Activated naive CD8-positive, alpha-beta T cell (primary cell): ENCODE results near the gene SPAG17.

Experiments
- H3K27ac Mint-ChIP-seq: one replicate; pipeline ENCODE4 v1.8.0; 2021; ENCODE audit warnings: mixed read lengths
- H3K27me3 Mint-ChIP-seq: one replicate; pipeline ENCODE4 v1.8.0; 2021; ENCODE audit warnings: mixed read lengths
- H3K36me3 Mint-ChIP-seq: one replicate; pipeline ENCODE4 v1.8.0; 2021; ENCODE audit warnings: mixed read lengths
- H3K4me1 Mint-ChIP-seq: one replicate; pipeline ENCODE4 v1.8.0; 2021; ENCODE audit warnings: low read depth, mixed read lengths
- H3K4me3 Mint-ChIP-seq: one replicate; pipeline ENCODE4 v1.8.0; 2021; ENCODE audit warnings: mild to moderate bottlenecking, mixed read lengths
- H3K9me3 Mint-ChIP-seq: one replicate; pipeline ENCODE4 v1.8.0; 2021; ENCODE audit warnings: low read depth, mixed read lengths

Gene SPAG17

DNA sequence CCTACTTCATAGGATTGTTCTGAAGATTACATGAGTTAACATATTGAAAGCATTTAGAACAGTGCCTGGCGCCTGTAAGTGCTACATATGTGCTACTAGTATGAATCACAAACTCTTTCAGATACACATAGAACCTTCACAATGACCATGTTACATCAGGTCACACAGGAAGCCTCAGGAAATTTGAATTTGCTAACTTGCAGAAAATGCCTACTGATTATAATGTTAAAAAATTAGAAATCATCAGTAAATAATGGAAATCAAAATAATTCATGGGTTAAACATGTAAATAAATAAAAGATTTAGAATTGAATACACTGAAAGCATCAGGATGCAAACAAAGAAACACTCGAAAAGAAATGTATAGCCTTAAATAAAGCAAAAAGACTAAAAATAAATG, 94.9 kb downstream of the SPAG17 start:
- Mint-ChIP-seq H3K27me3 (peaks cover 2% of the 10 kb centered on the region), H3K27ac (no peak overlapping the region), H3K4me3 (no peak overlapping the region), H3K9me3 (no peaks in the 10 kb centered on the region), H3K4me1 (no peaks in the 10 kb centered on the region), H3K36me3 (no peaks in the 10 kb centered on the region)

DNA sequence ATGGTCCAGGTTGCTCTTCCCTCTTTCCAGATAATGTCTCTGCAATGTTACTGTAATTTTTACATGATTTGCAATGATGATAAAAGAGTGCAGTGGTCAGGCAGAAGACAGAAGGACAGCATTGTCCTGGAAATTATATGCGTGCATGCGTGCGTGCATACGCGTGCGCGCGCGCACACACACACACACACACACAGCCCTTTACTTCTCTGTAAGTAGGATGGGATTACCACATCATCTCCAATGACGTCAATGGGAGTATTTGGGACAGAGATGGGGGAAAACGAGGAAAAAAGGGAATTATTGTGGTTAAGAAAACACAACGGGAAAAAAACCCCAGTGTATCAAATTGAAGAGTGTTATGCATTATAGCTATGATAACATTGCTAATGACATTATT, 99.7 kb downstream of the SPAG17 start:
- Mint-ChIP-seq H3K27ac (no peak overlapping the region), H3K4me1 (no peaks in the 10 kb centered on the region), H3K27me3 (peaks cover 5% of the 10 kb centered on the region), H3K9me3 (no peaks in the 10 kb centered on the region), H3K36me3 (no peaks in the 10 kb centered on the region), H3K4me3 (no peak overlapping the region)

DNA sequence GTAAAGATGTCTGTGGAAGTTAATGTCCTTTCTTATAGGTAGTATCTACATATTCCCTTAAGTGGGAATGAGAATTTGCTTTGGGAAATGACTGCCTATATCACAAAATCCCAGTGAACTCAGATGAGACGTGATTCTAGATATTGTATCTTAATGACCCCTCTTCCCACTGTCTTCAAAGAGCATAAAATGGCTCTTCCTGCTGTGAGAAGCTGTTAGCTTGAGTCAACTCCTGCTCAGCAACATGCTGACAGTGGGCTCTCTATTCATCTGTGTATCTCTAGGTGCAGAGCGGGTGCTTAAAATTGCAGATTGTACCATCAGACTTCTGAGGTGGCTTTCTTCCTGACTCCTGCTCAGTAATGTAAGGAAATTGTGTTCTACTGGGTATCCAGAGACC, 100.6 kb downstream of the SPAG17 start:
- no peak overlapping the region for H3K27ac Mint-ChIP-seq
- H3K27me3 Mint-ChIP-seq = peaks cover 5% of the 10 kb centered on the region
- no peak overlapping the region for H3K4me3 Mint-ChIP-seq
- H3K36me3 Mint-ChIP-seq = no peaks in the 10 kb centered on the region
- H3K9me3 Mint-ChIP-seq = no peaks in the 10 kb centered on the region
- H3K4me1 Mint-ChIP-seq = no peaks in the 10 kb centered on the region

DNA sequence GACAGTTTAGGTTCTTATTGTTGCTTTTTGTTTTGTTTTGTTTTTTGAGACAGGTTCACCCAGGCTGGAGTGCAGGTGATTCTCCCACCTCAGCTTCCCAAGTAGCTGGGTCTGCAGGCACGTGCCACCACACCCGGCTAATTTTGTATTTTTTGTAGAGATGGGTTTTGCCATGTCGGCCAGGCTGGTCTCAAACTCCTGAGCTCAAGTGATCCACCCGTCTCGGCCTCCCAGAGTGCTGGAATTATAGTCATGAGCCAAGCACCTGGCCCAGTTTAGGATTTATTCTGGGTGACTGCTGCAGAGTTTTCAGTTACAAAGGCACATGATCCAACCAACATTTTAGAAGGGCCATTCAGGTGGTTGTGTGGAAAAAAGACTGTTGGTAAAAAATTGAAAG, 102.0 kb downstream of the SPAG17 start:
- no peaks in the 10 kb centered on the region for H3K4me1 Mint-ChIP-seq
- no peaks in the 10 kb centered on the region for H3K9me3 Mint-ChIP-seq
- H3K27me3 Mint-ChIP-seq = peaks cover 3% of the 10 kb centered on the region
- H3K4me3 Mint-ChIP-seq = no peak overlapping the region
- no peak overlapping the region for H3K27ac Mint-ChIP-seq
- H3K36me3 Mint-ChIP-seq = no peaks in the 10 kb centered on the region

DNA sequence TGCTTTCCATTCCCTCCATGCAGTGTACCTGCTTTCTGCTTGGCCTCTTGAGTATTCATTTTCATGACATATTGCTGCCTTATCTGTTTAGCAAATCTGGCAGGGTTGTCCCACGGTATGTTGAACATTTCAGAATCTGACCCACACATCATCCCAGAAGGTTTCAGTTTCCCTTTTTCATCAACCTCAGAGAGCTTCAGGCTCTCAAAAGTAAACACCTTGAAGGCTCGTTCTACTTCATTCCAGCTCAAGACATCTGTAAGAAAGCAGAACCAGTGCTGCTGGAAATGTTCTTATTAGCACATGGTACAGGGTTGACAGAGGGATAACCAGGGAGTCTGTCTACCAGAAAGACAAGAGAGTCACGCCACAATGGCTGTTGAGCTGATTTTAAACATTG, 103.6 kb downstream of the SPAG17 start:
- H3K36me3 Mint-ChIP-seq = no peaks in the 10 kb centered on the region
- peaks cover 7% of the 10 kb centered on the region for H3K27me3 Mint-ChIP-seq
- no peak overlapping the region for H3K4me3 Mint-ChIP-seq
- H3K4me1 Mint-ChIP-seq = no peaks in the 10 kb centered on the region
- no peaks in the 10 kb centered on the region for H3K9me3 Mint-ChIP-seq
- H3K27ac Mint-ChIP-seq = no peak overlapping the region

DNA sequence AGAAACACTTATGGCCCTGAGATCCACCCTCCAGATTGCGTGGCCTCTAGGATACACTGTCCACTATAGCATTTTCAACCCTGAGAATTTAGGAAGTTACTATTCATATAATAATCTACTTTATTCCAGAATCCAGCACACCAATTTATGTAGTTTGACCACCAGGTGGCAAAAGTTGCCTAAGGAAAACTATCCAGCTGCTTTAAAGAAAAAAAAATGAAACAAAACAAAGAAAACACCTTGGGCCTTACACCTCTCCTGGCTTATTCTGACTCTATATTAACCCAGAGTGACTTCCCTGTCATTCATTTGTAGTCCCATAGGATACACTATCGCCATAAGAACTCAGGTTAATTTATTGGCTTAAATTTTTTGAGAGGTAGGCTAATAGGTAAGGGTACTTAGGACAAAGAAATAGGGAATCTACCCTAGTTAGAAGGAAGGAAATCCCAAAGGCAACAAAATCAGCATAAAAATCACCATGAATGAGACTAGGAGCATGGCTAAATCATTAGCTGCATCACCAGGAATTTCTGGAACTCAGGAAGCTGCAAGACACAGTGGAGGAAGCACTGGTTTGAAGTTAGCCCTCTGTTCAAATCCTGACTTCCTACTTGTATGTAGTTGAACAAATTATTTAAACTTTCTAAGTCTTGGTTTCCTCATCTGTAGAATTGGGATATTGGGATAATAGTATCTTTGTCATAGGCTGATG, 107.5 kb downstream of the SPAG17 start:
- Mint-ChIP-seq H3K4me3 (no peak overlapping the region), H3K9me3 (no peaks in the 10 kb centered on the region), H3K27me3 (peaks cover 6% of the 10 kb centered on the region), H3K27ac (no peak overlapping the region), H3K36me3 (no peaks in the 10 kb centered on the region), H3K4me1 (no peaks in the 10 kb centered on the region)

DNA sequence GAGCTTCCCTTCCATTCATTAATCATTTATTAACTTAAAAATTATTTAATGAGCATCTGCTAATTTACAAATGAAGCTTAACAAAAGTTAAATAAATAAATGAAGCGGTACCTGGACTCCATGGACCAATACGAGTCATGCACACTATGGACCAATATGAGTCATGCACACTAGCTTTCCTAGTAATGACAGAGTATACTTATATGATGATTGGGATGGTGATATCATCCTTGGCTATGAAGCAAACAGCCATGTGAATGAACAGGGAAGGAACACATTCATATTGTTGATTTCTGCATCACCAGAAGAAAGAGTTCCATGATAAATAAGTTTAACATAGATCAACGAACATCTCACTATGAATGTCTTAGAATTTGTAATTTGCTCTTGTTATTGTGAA, 109.9 kb downstream of the SPAG17 start:
- Mint-ChIP-seq H3K27ac (no peak overlapping the region), H3K4me3 (no peak overlapping the region), H3K27me3 (peaks cover 5% of the 10 kb centered on the region), H3K4me1 (no peaks in the 10 kb centered on the region), H3K36me3 (no peaks in the 10 kb centered on the region), H3K9me3 (no peaks in the 10 kb centered on the region)

DNA sequence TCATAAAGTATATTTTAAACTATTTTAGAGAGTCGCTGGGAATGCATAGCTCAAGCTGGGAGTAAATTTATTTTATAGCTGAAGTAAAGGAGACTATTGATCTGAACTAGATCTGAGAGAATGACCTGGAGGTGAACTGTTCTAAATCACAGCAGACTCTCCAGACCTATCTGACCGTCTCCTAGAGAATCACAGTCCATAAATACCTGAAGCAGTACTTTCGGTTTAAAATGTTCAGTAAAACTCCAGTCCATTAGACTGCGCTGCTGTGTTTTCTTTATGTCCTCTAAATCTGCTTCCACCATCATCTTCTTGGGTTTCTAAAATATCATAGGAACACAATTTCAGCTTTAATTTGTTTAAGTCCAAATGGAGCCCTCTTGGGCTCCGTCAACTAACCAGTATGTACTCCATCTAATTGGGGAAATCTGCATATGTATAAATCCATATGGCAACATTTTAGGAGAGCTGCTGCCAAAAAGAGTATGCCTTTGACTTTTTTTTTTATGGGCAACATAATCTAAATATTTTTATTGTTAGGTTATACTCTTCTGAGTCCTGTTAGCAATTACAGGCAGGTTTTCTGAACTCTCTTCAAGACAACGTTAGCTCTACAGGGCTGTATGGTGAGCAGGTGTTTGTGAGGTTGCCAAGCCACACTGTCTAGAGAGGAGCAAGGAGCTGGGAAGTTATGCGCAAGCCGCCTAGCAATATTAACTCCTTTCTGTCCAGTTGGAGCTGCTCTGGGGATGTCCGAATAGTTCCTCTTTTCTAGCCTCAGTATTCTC, 111.2 kb downstream of the SPAG17 start:
- H3K9me3 Mint-ChIP-seq = no peaks in the 10 kb centered on the region
- H3K27me3 Mint-ChIP-seq = peaks cover 5% of the 10 kb centered on the region
- H3K4me1 Mint-ChIP-seq = no peaks in the 10 kb centered on the region
- H3K36me3 Mint-ChIP-seq = no peaks in the 10 kb centered on the region
- no peak overlapping the region for H3K4me3 Mint-ChIP-seq
- H3K27ac Mint-ChIP-seq = no peak overlapping the region

DNA sequence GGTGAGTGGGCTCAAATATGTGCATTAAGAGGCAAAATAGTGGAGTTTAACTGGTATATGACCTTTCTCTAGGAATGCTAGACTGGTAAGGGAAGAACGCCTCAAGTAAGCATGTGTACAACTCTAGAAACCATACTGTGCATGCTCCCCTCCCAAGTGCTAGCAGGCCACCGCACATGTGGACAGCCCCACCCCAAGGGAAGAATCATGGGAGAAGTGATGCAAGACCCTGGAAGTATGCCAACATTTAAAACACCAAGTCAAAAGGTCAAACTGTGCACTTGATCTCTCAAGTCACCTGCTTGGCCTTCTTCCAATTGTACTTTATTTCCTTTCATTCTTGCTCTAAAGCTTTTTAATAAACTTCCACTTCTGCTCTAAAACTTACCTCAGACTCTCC, 135.0 kb downstream of the SPAG17 start:
- no peaks in the 10 kb centered on the region for H3K4me1 Mint-ChIP-seq
- H3K27ac Mint-ChIP-seq = no peak overlapping the region
- peaks cover 2% of the 10 kb centered on the region for H3K36me3 Mint-ChIP-seq
- no peak overlapping the region for H3K4me3 Mint-ChIP-seq
- no peaks in the 10 kb centered on the region for H3K9me3 Mint-ChIP-seq
- H3K27me3 Mint-ChIP-seq = peaks cover 7% of the 10 kb centered on the region

DNA sequence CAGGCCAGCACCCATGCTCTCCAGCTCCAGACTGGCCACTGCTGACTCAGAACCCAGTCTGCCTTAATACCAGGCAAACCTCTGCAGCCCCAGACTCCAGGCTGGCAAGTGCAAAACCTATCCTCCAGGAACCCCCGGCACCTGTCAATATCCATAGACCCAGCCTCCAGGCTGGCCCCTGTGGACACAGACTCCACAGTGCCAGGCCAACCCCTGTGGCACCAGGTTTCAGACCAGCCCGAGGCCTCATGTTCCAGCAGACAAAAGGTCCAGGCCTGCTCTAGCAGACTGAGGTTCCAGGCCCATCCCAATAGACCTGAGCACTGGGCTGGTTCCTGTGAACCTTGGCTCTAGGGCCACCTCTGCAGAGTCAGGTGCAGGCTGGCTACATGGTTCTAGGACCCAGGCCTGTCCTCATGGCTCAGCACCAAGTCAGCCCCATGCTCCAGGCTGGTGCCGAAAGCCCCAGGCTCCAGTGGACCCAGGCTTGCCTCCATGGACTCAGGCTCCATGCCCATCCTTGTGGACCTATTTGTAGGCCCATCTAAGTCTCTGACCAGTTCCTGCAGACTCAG, 137.3 kb downstream of the SPAG17 start:
- Mint-ChIP-seq H3K4me3 (no peak overlapping the region), H3K27ac (no peak overlapping the region), H3K9me3 (no peaks in the 10 kb centered on the region), H3K27me3 (peaks cover 8% of the 10 kb centered on the region), H3K4me1 (no peaks in the 10 kb centered on the region), H3K36me3 (peaks cover 2% of the 10 kb centered on the region)

DNA sequence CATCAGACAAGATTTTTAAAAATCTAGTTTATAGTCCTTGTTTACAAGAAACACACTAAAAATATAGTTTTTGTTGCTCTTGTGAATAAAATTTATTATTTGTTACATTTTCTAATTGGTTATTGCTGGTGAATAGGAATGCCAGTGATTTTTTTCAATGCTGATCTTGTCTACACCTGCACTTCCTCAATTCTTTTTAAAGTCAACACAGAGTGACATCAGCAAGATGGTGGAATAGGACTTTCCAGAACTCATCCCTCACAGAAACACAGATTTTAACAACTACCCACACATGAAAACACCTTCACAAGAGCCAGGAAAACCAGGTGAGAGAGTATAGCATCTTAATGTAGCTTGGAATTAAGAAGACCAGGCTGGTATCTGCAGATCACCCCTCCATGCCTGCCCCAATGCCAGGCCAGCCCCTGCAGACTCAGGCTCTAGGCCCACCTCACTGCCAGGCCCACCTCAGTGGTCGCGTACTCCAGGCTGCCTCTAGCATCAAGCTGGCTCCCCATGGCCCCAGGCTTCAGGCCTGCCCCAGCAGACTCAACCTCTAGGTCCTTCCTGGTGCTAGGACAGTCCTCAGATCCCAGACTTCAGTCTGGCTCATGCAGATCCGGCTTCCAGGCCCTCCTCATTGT, 137.9 kb downstream of the SPAG17 start:
- Mint-ChIP-seq H3K27ac (no peak overlapping the region), H3K36me3 (peaks cover 2% of the 10 kb centered on the region), H3K4me3 (no peak overlapping the region), H3K4me1 (no peaks in the 10 kb centered on the region), H3K27me3 (peaks cover 8% of the 10 kb centered on the region), H3K9me3 (no peaks in the 10 kb centered on the region)

DNA sequence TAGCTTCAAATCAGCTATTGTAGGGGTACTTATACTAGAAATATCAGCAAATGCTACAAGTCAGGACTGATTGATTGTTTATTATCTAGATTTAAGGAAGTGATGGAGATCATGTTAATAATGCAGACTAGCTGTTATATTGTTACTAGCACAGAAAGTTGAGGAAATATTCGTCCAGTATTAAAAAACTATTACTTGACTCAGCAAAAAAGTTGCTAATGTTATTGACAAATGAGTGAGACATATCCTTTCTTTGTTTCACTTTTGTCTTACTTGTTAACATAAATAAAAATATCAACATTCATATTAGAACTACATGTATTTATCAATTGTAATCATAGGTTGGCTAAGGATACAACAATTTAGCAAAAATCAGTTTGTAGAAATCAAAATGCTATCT, 141.4 kb downstream of the SPAG17 start:
- H3K4me1 Mint-ChIP-seq = no peaks in the 10 kb centered on the region
- H3K27ac Mint-ChIP-seq = no peak overlapping the region
- H3K27me3 Mint-ChIP-seq = peaks cover 3% of the 10 kb centered on the region
- H3K36me3 Mint-ChIP-seq = no peaks in the 10 kb centered on the region
- no peaks in the 10 kb centered on the region for H3K9me3 Mint-ChIP-seq
- no peak overlapping the region for H3K4me3 Mint-ChIP-seq

DNA sequence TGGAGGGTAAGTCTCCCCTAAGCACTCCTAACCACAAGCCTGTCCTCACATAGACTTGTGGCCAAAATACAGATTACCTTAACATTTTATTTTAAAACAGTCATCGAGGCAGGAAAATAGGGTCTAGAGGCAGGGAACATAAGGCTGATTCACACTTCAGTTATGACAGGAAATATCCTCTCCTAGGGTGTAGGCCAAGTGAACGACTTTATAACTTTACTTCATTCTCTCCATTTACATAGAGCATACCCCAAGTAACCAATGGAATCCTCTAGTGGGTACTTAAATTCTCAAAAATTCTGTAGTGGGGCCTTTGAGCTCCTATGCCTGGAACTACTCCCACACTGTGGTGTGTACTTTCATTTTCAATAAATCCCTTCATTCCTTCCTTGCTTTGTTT, 142.5 kb downstream of the SPAG17 start:
- H3K4me3 Mint-ChIP-seq = no peak overlapping the region
- no peak overlapping the region for H3K27ac Mint-ChIP-seq
- no peaks in the 10 kb centered on the region for H3K9me3 Mint-ChIP-seq
- H3K36me3 Mint-ChIP-seq = no peaks in the 10 kb centered on the region
- peaks cover 4% of the 10 kb centered on the region for H3K27me3 Mint-ChIP-seq
- no peaks in the 10 kb centered on the region for H3K4me1 Mint-ChIP-seq

DNA sequence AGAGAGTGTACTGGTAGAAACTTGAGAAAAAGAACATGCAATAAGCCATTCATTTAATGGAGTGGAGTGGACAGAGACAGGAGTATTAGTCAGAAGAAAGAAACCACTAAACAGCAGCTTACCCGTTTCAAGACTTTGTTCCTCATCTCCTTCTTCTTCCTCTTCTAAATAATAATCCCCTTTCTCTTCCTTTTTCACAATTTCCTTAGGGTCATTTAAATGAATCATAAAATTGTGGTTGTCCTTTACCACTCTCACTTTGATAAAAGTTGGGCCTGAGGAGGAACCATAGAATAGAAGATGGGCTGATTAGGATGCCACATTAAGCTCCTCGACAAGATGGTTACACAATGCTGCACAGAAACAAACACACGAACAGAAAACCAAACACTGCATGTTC, 145.9 kb downstream of the SPAG17 start:
- Mint-ChIP-seq H3K9me3 (no peaks in the 10 kb centered on the region), H3K36me3 (no peaks in the 10 kb centered on the region)

DNA sequence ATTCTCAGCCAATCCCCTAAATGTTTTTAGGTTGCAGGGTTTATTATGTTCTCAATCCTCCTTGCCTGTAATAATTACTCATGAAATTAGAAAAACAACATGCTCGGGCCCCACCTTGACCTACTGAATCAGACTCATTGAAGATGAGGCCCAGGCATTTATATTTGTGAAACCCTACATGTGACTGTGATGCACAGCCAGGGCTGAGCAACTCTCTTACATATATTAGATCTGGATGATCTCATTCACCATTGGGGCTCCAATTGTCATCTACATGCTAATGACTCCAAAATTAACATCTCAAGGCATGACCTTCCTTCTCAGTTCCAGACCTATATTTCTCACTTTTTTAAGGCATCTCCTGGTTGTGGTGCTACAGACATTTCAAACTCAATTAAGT, 152.1 kb downstream of the SPAG17 start:
- Mint-ChIP-seq H3K4me3 (no peak overlapping the region), H3K27ac (no peak overlapping the region), H3K36me3 (no peaks in the 10 kb centered on the region), H3K27me3 (peaks cover 22% of the 10 kb centered on the region), H3K4me1 (no peaks in the 10 kb centered on the region), H3K9me3 (peaks cover 5% of the 10 kb centered on the region)

More for the DNA sequence above, 145.9 kb downstream of the SPAG17 start:
- Mint-ChIP-seq H3K4me1 (no peaks in the 10 kb centered on the region), H3K27me3 (peaks cover 11% of the 10 kb centered on the region), H3K27ac (no peak overlapping the region), H3K4me3 (no peak overlapping the region)
